GM19395 (cell line): ENCODE data around the gene NAALADL2.
"Not testable (repeated sequence)": the region's sequence is repeated elsewhere in the genome, so short reads cannot be mapped to it uniquely, and the experiment has no call there.

Experiments used
- ATAC-seq: cut with Tn5 transposase; IDR thresholded peaks from one replicate; pipeline ENCODE4 v1.9.1; 2021; ENCODE audit warnings: mild to moderate bottlenecking, moderate library complexity; ENCODE audit not compliant: unreplicated experiment

The NAALADL2 gene

DNA sequence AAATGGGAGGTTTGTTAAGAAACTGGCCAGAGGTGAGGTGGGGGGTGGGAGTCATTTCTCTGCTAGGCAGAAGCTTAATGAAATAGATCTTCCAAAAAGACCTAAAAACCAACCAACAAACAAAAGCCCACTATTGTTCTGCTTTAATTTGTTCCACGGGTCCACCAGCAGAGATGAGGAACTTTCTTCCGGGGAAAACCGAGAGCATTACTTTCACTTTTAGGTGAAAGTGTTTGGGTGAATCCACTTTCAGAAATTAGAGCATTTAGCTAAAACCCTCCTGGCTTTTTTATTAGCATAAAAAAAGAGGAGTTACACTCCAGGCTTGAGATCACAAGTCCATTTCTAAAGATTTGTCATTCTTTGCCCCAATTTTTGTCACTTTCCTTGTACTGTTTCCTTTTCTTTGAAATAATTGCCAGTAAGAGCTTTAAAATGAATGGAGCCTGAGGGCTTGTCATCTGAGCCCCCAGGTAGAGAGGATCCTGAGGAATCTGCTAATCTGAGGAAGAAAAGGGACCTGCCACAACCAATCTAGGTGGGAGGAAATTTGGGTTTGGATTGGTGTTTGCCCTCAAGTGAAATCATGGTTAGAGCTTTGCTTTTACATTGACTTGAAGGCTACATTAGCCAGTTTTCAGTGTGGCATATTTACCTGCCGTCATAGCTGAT lies 667.6 kb downstream of the NAALADL2 start:
- ATAC-seq: no peak

DNA sequence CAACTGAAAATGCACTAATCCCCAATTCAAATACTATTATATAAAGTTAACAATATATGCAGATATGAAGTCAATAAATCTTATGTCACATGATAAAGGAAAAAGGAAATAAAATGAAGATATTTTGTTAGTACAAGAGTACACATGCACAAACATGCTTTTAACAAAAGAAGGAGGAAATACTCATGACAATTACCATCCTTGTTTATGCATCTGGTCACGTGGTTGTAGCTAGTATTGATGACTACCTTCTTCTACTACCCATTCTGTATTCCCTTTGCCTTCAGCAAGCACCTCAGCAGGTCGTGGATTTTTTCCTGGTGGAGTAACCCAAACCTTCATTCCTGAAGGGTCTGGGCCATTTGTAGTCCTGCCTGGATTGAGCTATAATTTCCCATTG lies 669.6 kb downstream of the NAALADL2 start:
- not testable (repeated sequence) for ATAC-seq

DNA sequence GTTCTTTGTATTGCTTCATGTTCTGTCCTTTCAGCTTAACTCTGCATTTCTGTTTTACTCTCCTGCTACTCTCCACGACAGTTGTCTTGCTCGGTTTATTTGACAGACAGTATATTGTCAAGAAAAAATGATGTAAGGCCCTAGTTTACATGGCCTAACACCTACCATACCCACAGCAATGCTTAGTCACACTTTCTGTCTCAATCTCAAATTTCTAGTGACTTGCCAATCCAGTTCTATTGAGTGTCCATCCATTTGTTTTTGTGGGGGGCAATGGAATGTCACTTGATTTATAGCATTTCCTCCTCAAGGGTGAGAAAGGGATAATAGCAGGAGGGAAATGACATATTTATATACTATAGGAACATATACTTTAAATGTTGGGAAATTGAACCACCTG lies 676.2 kb downstream of the NAALADL2 start:
- ATAC-seq: no peak

GRCh38 chr3:175546115-175546514 lies 687.0 kb downstream of the NAALADL2 start:
- no peak for ATAC-seq

DNA sequence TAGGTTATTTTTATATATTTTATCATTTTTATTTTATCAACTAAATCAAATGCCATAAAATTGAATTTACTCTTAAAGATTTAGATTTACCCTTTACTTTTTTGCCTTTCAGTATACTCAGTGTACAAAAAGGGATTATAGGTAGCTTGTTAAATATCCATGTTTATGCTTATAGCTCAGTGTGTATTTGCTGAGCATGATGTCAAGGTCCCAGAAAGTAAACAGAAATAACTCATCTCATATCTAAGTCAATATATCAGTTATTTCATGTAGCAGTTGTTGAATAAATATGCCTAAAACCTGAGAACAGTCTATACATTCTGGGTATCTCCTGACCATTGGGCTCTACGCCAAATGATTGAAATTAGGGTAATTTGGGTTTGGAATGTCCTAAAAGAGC lies 693.8 kb downstream of the NAALADL2 start:
- no peak for ATAC-seq

DNA sequence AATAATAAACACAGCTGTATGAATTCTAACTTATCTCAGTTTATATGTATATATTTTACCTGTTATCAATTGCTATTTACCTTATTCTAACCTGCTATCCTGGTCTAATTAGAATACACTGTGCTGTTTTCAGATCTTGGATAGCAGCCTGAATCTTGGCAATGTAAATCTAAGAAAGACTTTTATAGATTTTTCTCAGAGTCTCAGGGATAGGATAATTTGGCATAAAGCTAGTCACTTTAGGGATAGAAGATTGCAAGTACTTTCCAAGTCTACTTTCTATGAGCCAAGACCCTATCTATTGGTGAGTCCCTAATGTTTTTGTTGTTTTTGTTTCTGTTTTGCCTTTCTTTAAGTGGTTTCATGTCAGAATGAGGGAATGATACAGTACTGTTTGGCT lies 695.7 kb downstream of the NAALADL2 start:
- ATAC-seq: no peak

DNA sequence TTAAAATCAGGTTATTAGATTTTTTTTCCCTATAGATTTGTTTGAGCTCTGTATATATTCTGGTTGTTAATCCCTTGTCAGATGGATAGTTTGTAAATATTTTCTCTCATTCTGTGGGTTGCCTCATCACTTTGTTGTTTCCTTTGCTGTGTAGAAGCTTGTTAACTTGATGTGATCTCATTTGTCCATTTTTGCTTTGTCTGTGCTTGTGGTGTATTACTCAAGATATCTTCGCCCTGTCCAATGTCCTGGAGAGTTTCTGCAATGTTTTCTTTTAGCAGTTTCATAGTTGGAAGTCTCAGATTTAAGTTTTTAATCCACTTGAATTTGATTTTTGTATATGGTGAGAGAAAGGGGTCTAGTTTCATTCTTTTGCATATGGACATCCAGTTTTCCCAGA lies 699.1 kb downstream of the NAALADL2 start:
- ATAC-seq: no peak

- ATAC-seq: no peak
Measured at GRCh38 chr3:175564363-175564762, 705.2 kb downstream of the NAALADL2 start.

- no peak for ATAC-seq
Measured at GRCh38 chr3:175571096-175571495, 712.0 kb downstream of the NAALADL2 start.

GRCh38 chr3:175573226-175573625 lies 714.1 kb downstream of the NAALADL2 start:
- ATAC-seq: no peak

DNA sequence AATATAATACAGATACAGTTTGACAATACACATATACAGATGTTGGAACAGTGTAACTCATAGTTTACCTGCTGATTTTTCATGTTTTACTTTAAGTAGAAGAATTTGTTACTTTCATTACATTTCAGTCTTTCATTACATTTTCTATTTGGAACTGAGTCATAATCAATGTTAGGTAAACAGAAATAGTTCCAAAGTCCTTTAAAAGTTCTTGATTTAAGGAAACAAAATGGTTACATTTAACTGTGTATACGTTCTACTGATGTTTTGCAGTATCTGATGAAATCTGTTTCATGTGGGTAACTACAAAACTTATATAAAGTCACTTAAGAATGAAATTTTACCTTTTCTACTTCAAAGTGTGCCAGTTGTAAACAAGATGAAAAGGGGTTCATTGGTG lies 721.2 kb downstream of the NAALADL2 start:
- ATAC-seq: no peak

GRCh38 chr3:175585898-175586297 lies 726.8 kb downstream of the NAALADL2 start:
- ATAC-seq: no peak

- ATAC-seq: no peak
Measured at GRCh38 chr3:175590745-175591144, 731.6 kb downstream of the NAALADL2 start.

DNA sequence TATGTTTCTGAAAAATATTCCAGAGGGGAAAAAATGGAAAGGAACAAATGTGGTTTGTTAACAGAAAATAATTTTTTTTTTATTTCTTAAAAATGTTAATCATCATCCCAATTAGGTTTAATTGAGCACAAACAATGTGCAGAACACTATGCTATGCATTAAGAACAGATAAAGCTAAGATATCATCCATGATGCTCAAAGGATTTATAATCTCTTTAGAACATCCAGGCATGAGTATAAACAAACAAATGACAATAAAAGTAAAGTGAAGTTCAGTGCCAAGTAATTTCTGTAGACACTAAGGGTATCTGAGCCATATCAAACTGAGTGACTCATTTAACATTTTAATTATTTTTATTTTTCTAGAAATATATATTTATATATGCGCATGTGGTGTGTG lies 732.2 kb downstream of the NAALADL2 start:
- no peak for ATAC-seq

DNA sequence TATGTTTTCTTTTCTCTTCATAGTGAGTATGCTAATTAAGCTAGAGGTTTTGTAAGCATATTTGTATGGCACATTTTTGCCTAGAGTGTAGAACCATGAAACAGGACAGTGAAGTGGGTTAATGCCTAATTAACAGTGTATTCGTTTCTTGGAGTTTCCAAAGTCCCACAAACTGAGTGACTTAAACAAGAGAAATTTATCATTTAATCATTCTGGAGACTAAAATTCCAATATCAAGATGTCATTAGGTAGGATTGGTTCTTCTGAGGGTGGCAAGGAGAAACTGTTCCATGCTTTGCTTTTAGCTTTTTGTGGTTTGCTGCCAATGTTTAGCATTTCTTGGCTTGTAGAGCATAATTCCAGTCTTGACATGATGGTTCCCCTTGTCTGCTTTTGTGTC lies 734.2 kb downstream of the NAALADL2 start:
- ATAC-seq: no peak

- ATAC-seq: no peak
Measured at GRCh38 chr3:175598740-175599139, 739.6 kb downstream of the NAALADL2 start.

DNA sequence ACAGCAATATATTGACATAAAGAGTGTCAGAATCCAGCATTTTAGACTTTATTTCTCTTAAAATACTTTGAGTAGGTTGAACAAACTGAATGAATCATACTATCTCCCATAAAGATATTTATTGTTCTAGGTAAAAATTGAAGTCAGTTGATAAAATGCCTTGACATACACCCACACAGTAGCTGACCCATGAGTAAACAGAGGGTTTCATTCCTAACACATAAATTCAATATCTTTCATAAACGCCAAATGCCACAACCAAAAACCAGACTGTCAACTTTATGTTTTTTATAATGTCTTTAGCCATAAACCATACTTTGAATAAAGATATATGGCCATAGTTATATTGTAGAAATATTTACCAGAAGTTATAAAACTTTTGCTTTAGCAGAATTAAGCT lies 742.4 kb downstream of the NAALADL2 start:
- no peak for ATAC-seq

DNA sequence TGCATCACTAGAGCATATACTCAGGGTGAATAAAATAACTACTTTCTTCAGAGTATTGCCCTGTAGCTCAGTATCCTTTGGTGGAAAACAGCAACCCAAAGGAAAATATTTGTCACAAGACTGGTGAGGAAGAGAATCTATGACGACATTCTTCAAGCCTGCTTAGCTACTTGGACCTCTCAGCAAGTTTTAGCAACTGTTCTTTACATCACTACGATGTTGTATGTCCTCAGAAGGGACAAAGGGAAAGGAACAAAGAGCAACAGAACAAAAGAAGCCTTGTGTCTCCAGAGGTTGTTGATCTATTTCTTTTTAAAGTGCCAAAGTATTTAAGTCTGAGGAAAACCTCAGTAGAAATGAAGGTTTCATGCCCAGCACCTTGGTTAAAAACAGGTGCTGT lies 746.7 kb downstream of the NAALADL2 start:
- ATAC-seq: no peak

DNA sequence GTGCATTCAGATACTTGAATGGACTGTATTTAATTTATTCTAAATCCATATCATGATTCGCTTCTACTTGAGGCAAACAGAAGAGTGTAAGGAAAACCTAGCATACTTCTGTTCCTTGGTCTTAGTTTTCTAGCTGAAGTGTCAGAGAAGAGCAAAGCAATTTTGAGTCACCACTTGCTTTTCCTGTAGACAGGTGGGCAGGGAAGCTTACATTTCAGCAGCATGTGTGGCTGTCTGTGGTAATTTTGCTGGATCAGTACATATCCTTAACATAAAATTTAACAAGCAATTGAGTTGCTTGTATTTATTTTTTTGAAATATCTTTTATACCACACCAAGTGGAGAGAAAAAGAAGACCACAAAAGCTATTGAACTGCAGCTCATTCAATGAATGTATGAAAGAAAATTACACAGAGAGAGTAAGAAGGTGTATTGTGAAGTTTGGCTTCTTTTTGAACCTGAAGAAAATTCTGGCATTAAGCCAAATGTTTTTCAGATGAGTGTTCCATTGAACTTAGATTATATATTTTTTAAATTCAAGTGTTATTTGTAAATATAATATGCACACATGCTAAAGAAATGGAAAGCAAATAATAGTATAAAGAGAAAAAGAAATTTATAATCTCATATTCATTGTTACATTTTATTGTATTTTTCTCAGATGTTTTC lies 747.6 kb downstream of the NAALADL2 start:
- ATAC-seq: no peak

DNA sequence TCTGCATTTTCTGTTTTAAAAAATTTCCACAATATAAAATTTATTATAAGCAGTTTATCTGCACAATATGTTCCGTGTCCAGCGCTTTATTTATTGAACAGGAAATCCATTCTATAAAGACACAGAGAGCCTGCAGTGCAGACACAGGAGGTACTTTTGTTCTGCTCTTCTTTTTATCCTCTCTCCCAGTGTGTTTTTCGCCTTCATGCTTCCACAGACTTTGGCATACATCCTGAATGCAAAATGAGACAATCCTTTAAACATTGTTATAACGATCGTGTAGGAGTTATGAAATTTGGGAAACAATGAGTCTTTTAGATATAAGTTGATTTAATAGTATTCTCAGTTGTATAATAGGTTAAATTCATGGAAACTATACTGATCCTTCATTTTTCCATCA lies 749.2 kb downstream of the NAALADL2 start:
- no peak for ATAC-seq

GRCh38 chr3:175608911-175609310 lies 749.8 kb downstream of the NAALADL2 start:
- no peak for ATAC-seq

DNA sequence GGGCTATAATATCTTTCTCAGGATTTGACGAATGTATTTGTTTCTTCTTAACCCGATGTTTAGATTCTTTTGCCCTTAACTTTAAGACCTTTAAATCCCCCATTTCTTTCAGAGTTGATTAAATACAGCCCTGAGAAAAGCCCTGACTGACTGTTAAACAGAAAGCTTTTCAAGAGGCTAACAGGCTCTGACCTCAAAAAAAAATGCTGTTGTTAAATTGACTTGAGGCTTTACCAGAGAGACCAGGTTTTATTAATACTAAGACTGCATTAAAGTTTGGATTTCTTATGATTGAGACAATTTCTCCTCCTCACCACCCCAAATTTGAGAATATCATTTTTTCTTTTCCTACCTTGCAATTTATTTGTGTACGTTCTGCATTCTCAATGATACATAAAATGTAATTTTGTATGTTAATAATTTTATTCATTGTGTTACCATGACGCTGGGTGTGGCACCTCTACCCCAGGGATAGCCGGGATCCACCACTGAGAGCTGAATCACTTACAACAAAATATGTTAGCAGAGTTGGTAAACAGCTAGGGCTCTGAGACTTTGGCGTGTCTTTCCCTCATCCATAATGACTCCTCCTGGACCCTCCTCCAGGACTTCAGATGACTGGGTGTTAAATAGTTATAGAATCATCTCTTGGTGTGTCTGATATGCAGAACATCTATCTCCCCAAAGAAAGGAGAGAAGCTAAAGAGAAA lies 753.5 kb downstream of the NAALADL2 start:
- ATAC-seq: no peak
